ENCODE results near the gene C1QA.

DNA sequence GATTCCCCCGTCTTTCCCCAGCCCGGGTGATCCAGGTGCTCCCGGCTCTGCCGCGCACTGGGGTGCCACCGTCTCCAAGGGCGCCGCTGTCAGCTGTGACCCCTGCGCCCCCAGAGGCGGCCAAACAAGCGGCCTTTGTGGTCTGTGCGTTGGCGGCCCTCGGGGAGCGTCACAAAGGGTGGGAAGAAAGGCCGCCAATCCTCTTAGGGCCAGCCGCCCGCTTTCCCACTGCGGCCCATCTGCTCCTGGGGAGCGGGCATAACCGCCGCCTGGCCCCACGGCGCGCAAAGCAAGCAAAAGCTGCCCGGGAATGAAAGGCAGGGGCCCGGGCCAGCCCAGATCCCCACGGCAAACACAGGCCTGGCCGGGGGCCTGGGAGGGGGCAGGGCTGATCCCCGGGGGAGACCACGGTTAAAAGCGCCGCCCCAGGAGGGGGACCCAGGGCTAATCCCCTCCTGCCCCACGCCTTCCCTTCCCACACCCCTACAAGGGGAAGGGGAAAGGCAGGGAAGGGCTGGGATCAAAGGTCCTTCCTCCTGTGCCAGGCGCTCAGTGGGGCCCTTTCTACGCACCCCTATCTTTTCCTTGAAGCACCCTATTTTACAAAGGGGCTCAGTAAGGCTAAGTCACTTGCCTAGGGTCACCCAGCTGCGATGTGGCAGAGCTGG, 40.6 kb downstream of the C1QA start:
- TF ChIP-seq, protein P1, sequence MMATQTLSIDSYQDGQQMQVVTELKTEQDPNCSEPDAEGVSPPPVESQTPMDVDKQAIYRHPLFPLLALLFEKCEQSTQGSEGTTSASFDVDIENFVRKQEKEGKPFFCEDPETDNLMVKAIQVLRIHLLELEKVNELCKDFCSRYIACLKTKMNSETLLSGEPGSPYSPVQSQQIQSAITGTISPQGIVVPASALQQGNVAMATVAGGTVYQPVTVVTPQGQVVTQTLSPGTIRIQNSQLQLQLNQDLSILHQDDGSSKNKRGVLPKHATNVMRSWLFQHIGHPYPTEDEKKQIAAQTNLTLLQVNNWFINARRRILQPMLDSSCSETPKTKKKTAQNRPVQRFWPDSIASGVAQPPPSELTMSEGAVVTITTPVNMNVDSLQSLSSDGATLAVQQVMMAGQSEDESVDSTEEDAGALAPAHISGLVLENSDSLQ (IDR thresholded peaks at IDR 0.05), result no peak
- TF ChIP-seq LEF1 (IDR thresholded peaks at IDR 0.05; ENCODE audit: borderline replicate concordance) (no peak), FOXK2 (IDR thresholded peaks at IDR 0.05) (no peak), TARDBP (IDR thresholded peaks at IDR 0.05) (no peak), BHLHE40 (IDR thresholded peaks at IDR 0.05; ENCODE audit: borderline replicate concordance) (no peak), SP1 (IDR thresholded peaks at IDR 0.05) (no peak), FOXM1 (IDR thresholded peaks at IDR 0.05; ENCODE audit: borderline replicate concordance) (no peak), ZNF384 (IDR thresholded peaks at IDR 0.05) (no peak), NFRKB (IDR thresholded peaks at IDR 0.05) (no peak)
